Stimulated activated CD4-positive, alpha-beta T cell treated with anti-CD3 and anti-CD28 coated beads, TNF-alpha, amount 100 ng/mL, for 24 hours (primary cell): ENCODE results near the gene HMG20A.

Source experiments
- DNase-seq, 3 experiments: peaks; one replicate each; pipeline ENCODE4 v3.0.0-alpha.2; 2020; ENCODE audit warnings: low read depth in 3 of 3

Gene HMG20A

GRCh38 chr15:77499087-77499760, 78.5 kb downstream of the HMG20A start:
- no peak for DNase-seq

GRCh38 chr15:77500989-77501388, 80.3 kb downstream of the HMG20A start:
- no peak for DNase-seq

- no peak for DNase-seq
Measured at GRCh38 chr15:77502379-77503095, 81.8 kb downstream of the HMG20A start.

GRCh38 chr15:77503240-77503639, 82.6 kb downstream of the HMG20A start:
- no peak for DNase-seq

DNA sequence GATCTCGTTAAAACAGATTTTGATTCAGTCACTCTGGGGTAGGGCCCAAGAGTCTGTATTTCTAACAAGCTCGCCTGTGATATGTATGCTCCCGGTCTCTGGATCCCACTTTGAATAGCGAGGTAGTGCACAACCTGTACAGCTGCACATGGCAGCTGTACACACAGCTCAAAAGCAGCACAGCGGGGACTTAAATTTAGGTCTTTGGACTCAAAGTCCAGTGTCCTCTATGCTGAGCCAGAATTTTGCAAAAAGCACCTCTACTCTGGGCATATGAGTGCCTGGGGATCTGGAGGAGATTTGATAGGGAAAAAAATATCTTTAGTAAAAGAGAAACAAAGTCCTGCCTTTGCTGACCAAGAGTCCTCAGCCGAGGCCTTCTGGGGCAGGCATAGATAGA, 83.1 kb downstream of the HMG20A start:
- DNase-seq = no peak

- no peak for DNase-seq
Measured at GRCh38 chr15:77504306-77504705, 83.6 kb downstream of the HMG20A start.

DNA sequence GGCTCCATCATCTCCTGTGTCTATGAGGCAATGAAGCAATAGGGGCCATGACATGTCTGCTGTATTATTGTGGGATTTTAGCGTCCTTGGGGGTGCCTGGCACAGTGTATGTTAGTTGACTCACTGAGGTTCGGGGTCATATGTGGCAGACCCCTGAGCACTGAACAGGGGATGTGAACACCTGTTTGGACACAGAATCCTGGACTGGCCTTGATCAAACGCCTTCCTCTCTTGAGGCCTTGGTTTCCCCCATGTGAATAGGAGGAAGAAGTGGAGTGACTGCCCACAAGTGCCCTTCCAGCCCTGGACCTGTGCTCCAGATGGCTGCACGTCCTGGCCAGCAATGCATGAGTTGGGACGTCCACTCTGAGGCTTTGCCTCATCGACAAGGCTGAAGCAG, 84.2 kb downstream of the HMG20A start:
- DNase-seq = no peak

- DNase-seq = no peak
Measured at GRCh38 chr15:77505556-77505955, 84.9 kb downstream of the HMG20A start.

DNA sequence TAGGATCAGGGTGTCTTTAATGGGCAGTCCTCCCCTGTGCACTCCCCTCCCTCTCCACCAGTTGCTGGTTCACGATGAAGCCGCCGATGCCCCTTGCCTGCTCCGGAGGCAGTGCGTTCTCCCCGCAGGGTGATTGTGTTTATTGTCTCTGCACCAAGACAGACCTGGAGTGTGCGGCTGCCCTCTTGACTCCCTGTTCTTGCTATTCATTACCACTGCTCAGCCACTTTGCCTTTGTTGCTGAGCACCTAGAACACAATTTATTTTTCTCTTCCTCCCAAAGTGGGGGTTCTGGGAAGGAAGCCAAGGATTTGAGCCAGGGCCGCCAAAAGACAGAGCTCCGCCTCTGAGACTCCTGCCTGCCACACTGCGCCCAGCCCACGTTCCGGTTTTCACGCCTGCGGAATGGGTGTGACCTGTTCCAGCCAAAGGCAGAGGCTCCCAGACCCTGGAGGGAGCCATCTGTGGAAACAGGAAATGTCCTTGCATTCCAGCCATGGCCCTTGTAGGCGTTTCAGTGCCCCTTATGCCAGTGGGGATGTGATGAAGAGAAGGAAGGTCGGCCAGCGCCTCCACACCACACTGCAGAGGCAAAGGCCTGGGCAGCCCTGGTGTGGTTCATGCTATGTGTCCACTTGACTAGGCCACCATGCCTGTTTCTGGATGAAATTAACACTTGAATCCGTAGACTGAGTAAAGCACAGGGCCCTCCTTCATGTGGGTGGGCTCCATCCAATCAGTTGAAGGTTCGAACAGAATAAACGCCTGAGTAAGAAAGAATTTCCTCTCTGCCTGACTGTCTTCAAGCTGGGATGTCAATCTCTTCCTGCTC, 85.8 kb downstream of the HMG20A start:
- DNase-seq = no peak

- DNase-seq = no peak
Measured at GRCh38 chr15:77507143-77507897, 86.6 kb downstream of the HMG20A start.

GRCh38 chr15:77507911-77508310, 87.2 kb downstream of the HMG20A start:
- DNase-seq = no peak

DNA sequence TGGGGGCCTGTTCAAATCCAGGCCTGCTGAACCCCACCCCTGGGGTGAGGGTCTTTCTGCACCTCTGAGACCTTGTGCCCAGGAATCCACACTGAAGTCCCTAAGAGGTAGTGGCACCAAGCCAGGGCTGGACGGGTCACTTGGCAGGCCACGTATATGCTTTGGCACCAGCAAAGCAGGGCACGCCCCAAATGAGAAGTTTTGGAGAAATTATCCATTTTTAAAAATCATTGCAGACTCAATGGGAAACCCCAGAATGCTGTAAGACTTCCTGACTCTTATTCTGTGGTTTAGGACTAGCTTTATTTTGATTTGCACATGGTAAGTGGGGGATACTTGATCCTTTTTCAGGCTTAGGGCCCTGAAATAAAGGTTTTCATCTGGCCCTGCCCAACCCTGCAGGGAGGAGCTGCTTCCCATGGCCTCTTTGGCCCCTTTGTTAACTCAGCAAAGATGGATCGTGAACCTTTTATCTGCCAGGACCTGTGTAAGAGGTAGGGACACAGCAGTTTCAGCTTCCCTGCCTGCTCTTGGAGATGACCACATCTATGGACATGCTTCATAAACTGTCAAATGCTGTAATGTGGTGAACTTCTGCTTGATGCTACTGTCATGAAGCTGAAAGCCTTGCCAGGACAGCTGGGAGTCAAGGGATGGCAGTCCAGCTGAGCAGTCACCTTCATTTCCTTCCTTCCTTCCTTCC, 88.0 kb downstream of the HMG20A start:
- no peak for DNase-seq

DNA sequence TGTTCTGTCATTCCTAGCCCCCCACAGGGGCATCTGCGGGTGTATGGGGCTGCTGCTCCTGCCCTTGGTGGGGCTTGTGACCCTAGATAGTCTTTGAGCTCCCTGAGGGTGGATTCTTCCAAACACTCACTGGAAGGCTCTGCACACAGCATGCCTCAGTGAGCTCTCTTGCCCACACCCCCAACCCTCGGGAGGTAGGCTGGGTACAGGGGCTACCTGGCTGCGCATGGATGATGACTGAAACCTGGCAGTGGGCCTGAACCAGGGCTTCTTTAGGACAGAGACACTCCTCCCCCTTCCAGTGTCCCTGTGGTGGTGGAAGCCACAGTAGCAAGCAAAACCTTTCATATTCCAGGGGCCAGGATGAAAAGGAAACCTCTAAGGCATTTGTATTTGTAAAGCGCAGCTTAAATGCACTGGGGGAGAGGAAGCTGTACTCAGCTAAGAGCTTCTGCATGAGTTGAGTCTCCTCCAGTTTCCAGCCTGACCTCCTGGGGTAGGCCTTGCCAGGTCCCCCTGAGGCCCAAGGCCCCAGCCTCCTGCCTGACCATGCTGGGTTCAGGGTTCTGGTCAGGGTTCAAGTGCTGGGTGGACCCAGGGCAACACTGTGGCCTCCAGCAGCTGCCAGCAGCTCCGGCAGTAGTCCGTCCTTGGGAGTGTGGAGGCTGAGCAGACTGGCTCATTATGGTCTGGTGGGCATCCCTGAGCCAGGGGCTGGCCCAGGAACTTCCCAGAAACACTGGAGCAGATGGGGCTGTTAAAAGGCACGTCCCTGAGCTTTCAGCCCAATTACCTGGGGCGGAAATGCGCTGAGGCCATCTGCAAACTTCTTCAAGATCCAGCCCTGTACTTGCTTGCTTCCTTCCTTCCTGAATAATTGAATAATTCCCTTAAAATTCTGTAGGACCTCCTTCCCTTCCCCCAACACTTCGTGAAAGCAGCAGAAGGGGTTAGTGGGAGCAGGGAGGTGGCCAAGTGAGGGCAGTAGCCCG, 89.7 kb downstream of the HMG20A start:
- no peak for DNase-seq

GRCh38 chr15:77511869-77512268, 91.2 kb downstream of the HMG20A start:
- DNase-seq = no peak

DNA sequence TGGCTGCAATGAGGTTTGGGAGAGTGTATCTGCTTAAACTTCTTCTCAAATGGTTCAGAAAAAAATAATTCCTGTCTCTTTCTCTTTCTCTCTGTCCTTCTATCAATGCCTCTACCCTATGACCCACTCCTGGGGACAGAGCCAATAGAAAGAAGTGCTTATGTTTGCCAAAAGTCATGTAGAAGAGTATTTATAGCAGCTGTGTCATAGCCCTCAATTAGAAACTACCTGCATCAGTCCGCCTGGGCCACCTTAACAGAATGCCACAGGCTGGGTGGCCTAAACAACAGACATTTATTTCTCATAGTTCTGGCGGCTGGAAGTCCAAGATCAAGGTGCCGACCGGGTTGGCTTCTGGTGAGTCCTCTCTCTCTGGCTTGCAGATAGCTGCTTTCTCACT, 92.5 kb downstream of the HMG20A start:
- no peak for DNase-seq

DNA sequence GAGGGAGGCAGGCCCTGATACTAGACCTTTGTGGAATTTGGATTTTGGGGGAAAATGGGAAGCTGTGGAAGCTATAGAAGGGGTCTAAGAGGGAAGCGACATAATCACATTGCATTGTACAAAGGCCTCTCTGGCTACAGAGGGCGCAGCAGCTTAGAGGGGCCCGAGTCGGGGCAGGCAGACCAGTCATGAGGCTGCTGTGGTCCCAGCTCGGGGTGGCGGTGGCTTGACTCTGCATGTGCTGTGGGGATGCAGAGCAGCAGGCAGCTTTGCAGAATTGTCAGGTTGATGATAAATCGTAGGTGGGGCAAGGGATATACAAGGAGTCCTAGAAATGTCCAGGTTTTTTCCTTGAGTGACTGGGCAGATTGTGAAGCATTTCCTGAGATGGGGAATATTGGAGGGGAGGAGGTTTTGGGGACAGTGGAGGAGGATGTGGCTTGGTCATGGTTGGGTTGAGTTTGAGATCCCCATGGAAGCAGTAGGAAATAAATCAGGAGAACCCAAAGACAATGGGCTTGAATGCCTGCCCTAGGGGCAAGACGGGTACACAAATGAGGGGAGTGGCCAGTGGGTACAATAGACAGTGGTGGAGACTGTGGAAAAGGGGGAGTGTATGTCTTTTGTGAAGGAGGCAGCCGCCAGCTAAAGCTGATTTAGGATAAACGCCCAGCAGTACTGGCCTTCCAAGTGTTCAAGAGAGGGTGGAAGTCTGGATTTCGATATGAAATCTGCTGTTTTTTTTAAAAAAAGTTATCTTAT, 94.1 kb downstream of the HMG20A start:
- DNase-seq = no peak

DNA sequence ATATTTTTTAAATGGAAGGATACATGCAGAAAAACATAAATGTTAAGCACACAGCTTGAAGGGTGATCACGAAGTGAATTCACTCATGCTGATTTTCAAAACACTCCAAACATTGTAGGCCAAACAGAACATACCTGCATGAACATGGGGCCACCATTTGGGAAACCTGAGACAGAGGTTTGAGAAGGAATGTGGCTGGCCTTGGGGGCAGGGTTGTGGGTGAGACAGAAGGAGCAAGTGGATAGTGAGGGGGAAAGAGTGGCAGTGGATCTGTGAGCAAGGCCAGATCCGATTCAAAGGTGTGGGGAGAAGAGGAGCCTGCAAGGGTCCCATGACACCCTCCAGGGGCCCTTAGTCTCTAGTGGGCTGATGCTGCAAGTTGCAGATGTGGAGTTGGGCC, 94.9 kb downstream of the HMG20A start:
- no peak for DNase-seq

DNA sequence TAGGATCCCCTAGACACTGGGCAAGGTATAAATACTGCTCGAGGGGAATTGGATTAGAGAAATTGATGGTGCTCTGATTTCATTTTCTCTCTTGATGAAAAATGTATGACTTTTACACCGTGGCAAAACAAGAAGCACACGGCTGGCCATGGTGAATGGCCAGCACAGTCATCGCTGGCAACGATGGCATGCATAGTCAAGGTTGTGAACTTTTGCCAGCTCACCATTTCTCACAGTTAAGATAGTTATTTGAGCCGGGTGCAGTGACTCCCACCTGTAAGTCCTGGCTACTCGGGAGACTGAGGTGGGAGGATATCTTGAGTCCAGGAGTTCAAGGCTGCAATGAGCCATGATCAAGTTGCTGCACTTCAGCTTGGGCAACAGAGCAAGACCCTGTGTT, 95.4 kb downstream of the HMG20A start:
- DNase-seq = no peak

- DNase-seq = no peak
Measured at GRCh38 chr15:77516786-77517185, 96.1 kb downstream of the HMG20A start.
